ENCODE data around the gene PGAP1. TPM values are rescaled to one million over a fixed set of nuclear protein-coding genes. Genes with fewer than 3 reads are reported as not detected.

Gene PGAP1
- total RNA-seq, 1 experiment from 2014 or later, result 21.0 TPM

- no peak overlapping the region for H3K14ac ChIP-seq (ENCODE audit: insufficient read depth, low read length)
- no peak overlapping the region for H2AFZ ChIP-seq (ENCODE audit: low read length)
- H3T11ph ChIP-seq (ENCODE audit: low read length), result no peak overlapping the region
- H3K27me3 ChIP-seq (ENCODE audit: insufficient read depth, low read length), result no peaks in the 10 kb centered on the region
- no peaks in the 10 kb centered on the region for H4K20me1 ChIP-seq (ENCODE audit: control insufficient read depth, insufficient read depth, insufficient read length)
- H2BK20ac ChIP-seq (ENCODE audit: low read depth, low read length, poor library complexity, severe bottlenecking), result no peak overlapping the region
- H3K4me1 Mint-ChIP-seq, result peaks cover 23 to 33% of the 10 kb centered on the region in 2 experiments
- H3K9me3 ChIP-seq (ENCODE audit: control insufficient read depth, low read depth, low read length), result no peaks in the 10 kb centered on the region
- no CpG with 5 or more reads among the region's 4 CpGs for WGBS (ENCODE audit: extremely low coverage, insufficient read length, low lambda C conversion rate)
- no peak overlapping the region for H3K27ac ChIP-seq (ENCODE audit: insufficient read length, low read depth, low read length)
- TF ChIP-seq, protein P1, sequence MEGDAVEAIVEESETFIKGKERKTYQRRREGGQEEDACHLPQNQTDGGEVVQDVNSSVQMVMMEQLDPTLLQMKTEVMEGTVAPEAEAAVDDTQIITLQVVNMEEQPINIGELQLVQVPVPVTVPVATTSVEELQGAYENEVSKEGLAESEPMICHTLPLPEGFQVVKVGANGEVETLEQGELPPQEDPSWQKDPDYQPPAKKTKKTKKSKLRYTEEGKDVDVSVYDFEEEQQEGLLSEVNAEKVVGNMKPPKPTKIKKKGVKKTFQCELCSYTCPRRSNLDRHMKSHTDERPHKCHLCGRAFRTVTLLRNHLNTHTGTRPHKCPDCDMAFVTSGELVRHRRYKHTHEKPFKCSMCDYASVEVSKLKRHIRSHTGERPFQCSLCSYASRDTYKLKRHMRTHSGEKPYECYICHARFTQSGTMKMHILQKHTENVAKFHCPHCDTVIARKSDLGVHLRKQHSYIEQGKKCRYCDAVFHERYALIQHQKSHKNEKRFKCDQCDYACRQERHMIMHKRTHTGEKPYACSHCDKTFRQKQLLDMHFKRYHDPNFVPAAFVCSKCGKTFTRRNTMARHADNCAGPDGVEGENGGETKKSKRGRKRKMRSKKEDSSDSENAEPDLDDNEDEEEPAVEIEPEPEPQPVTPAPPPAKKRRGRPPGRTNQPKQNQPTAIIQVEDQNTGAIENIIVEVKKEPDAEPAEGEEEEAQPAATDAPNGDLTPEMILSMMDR (conservative IDR thresholded peaks at IDR 0.05), result no peak
- H3K36me3 Mint-ChIP-seq (ENCODE audit: insufficient read depth in 1 of 3, low read depth in 3 of 3), result peaks cover 5 to 18% (median 11%) of the 10 kb centered on the region in 3 experiments
- H3K9ac ChIP-seq (ENCODE audit: extremely low read depth, insufficient read length, low read length), result no peak overlapping the region
- no peak overlapping the region for H4K91ac ChIP-seq (ENCODE audit: insufficient read length, low read depth, low read length)
- no peak overlapping the region for H3K56ac ChIP-seq (ENCODE audit: insufficient read length, low read depth, low read length)
- H3K27me3 Mint-ChIP-seq (ENCODE audit: low read depth), result no peaks in the 10 kb centered on the region
- H2BK15ac ChIP-seq (ENCODE audit: low read depth, low read length), result no peak overlapping the region
- H2BK5ac ChIP-seq (ENCODE audit: insufficient read length, low read length), result no peak overlapping the region
- no peak overlapping the region for H3K4ac ChIP-seq (ENCODE audit: low read depth, low read length)
- no peak overlapping the region for H2BK12ac ChIP-seq (ENCODE audit: insufficient read length, low read depth, low read length)
- H3K4me2 ChIP-seq (ENCODE audit: insufficient read depth, insufficient read length, low read length), result no peak overlapping the region
- no peaks in the 10 kb centered on the region for H3K23me2 ChIP-seq (ENCODE audit: insufficient read length, low read depth, low read length, poor library complexity, severe bottlenecking)
- H3K79me2 ChIP-seq (ENCODE audit: insufficient read depth, low read length), result no peaks in the 10 kb centered on the region
- no peak overlapping the region for H3K23ac ChIP-seq (ENCODE audit: insufficient read length, low read depth, low read length)
- H2AK5ac ChIP-seq (ENCODE audit: insufficient read length, low read length), result no peak overlapping the region
- no peaks in the 10 kb centered on the region; the same call in 1 of the 2 replicates for H3K4me1 ChIP-seq (ENCODE audit: insufficient read depth, low read length)
- DNase-seq, result no peak
- no peak overlapping the region for H4K5ac ChIP-seq (ENCODE audit: insufficient read length, low read depth, low read length)
- no peak overlapping the region for H2BK120ac ChIP-seq (ENCODE audit: low read depth, low read length, poor library complexity, severe bottlenecking)
- H3K27ac Mint-ChIP-seq, result no peak overlapping the region
- H3K18ac ChIP-seq (ENCODE audit: insufficient read length, low read depth, low read length), result no peak overlapping the region
- peaks cover 15% of the 10 kb centered on the region in 2 experiments; a peak in 4 of 5 replicates for H3K9me3 Mint-ChIP-seq
- H4K8ac ChIP-seq (replicated peaks; ENCODE audit: insufficient read length, low read depth, low read length), result no peak overlapping the region
- H3K79me1 ChIP-seq (ENCODE audit: insufficient read depth, low read depth, low read length, poor library complexity, severe bottlenecking), result no peaks in the 10 kb centered on the region
- no peak overlapping the region for H3K4me3 Mint-ChIP-seq
Measured at GRCh38 chr2:196970099-196970498, 43.6 kb upstream of the PGAP1 start.
